ENCODE results near the gene AQP3.
"Not testable (repeated sequence)": the region's sequence is repeated elsewhere in the genome, so short reads cannot be mapped to it uniquely, and the experiment has no call there.

AQP3 gene

DNA sequence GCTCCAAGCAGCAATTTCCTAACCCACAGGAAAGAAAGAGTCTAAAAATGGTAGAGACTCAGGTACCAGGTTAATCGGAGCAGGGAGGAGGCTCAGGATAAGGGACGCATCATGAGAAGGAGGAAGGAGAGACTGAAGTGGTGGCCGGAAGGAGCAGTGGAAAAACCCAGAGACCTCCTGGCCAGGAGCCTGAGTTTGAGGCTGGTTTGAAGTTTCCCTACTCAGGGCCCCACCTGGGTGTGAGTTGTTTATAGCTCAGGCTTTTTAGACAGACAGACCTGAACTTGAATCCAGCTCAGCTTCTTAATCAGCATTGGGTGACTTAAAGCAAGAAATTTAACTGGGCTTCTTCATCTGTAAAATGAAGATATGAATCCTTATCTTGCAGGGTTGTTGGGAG lies 33.1 kb downstream of the AQP3 start:
- no peak for DNase-seq (ENCODE audit: low read depth)

- no peak for DNase-seq (ENCODE audit: low read depth)
Observed at GRCh38 chr9:33408087-33408486, 39.3 kb downstream of the AQP3 start.

DNA sequence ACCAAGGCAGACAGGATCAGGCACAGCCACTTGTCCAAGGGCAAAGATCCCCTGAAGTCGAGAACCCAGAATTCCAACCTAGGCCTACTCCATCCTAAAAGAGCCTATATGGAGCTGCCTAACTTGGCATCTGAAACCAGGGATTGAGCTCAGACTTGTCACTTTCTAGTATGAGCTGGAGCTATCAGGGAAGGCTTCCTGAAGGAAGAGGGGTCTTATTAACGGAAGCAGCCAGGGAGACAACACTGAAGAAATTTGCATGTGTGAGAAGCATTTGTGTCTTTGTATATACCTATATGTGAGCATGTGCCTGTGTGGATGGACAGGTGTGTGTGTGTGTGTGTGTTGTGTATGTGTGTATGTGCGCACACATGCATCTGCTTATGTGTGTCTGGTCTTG lies 40.3 kb downstream of the AQP3 start:
- no peak for DNase-seq (ENCODE audit: low read depth)

DNA sequence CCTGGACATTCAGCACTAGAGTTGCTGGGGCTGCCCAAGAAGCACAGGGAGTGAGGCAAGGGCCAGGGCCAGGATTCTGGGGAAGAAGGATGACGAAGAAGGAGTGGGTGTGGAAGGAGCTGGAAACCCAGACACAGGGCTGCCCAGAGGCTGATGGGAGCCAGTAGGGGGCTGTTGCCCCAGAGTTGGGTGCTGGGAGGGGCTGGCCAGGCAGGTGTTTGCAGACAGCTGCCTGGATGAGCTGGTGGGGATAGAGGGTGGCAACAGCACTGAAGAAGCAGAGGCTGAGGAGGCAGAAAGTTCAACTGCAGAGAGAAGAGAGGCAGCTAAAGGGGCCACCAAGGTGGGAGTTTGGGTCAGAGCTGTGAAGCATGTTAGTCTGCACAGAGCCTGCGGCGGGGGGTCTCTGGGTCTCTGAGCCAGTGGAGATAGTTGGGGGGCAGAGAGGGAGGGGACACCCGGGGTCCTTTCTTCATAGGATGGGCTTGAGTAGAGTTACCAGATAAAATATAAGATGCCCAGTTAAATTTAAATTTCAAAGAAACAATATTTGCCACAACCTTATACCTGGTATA lies 42.5 kb downstream of the AQP3 start:
- DNase-seq (ENCODE audit: low read depth) = no peak

DNA sequence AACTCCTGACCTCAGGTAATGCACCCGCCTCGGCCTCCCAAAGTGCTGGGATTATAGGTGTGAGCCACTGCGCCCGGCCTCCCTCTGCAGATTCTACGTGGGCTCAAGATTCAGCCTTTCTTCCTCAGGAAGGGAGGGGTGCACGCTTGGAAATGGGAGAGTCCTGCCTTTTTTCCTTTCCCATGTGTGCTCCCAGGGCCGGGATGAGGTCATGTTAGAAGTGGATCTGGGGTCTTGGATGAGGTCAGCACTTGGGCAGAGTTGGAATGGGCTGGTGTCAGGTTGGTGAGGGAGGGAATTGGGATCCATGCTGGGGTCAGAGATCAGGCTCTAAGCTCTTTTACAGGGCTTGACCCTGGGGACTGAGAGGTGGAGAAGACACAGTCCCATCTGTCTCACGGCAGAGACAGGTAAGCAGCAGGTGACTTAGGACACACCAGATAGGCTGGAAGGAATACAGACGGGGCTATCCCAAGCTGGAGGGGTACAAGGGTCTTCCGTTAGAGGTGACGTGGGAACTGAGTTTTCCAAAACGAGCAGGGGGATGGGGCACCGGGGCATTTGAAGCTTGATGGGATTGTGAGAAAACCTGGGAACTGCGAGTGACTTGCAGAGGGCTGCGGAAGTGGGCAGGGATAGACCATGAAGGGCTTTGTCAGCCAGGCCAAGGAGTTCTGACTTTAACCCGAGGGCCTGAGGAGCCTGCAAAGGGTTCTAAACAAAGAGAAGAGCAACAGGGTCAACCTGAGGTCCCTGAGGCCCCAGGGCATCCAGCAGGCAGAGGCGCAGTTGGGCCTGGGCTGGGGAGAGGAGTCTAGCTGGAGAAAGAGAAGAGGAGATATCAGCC lies 43.2 kb downstream of the AQP3 start:
- DNase-seq (ENCODE audit: low read depth) = no peak

DNA sequence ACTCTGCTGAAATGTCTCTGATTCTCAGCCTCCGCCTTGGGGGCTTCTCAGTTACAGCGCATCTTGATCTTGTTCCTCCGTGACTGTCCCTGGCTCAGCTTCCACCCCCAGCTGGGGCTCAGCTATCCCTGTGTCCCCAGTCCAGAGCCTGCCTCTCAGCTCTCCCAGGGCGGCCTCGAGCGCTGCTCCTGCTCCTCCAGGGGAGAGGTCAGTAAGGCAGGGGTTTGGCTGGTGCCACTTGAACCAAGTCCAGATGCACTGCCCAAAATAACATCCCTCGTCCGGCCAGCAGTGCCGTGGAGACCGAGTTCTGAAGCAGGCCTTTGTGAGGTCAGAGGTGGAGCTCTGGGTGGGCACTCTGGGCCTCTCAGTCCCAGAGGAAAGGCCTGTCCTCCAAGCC lies 45.0 kb downstream of the AQP3 start, which contains the start of gene AQP7:
TSS of gene AQP7 (minus strand) at position 198 of the 400 bp plus-strand sequence. CDS start 1,306 bp downstream, outside the sequence.
- not testable (repeated sequence) for DNase-seq (ENCODE audit: low read depth)

DNA sequence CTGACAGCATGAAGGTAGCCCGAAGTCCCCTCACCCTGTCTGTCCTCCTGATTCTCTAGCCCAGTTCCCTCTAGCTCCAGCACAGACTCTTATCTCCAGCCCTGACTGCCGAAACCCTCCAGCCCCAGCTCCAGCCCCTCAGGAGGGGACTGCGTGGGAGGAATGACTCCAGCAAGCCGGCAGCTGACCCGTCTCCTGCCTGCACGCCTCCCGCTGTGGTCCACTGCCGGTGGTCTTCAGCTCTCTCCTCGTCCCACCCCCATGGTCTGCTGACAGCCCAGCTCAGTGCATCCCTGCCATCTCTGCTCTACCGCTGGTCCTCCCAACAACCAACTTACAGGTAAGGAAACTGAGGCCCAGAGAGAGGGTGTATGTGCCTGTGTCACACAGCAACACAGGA lies 45.6 kb downstream of the AQP3 start:
- DNase-seq (ENCODE audit: low read depth) = not testable (repeated sequence)

- DNase-seq (ENCODE audit: low read depth) = not testable (repeated sequence)
Observed at GRCh38 chr9:33399047-33399446, 48.3 kb downstream of the AQP3 start.

DNA sequence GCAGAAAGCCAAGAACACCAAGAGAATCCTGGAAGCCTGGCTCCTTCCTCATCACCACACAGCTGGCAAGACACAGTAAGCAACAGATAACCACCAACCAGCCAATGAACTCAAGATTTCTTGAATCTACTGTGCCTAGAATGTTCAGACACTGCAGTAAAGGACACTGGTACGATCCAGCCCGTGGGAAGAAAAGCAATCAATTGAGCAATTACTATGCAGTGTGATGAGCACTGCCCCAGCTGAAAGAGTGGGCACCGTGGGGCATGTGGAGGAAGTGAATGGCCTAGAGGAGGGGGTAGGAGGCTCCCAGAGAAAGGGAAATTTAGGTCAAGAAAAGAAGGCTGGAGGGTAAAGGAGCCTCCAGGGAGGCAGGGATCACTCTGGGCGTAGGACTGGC lies 49.6 kb downstream of the AQP3 start:
- DNase-seq (ENCODE audit: low read depth) = not testable (repeated sequence)

GRCh38 chr9:33395159-33395879 lies 52.1 kb downstream of the AQP3 start:
- not testable (repeated sequence) for DNase-seq (ENCODE audit: low read depth)

GRCh38 chr9:33393986-33394385 lies 53.4 kb downstream of the AQP3 start:
- not testable (repeated sequence) for DNase-seq (ENCODE audit: low read depth)

GRCh38 chr9:33393581-33393980 lies 53.8 kb downstream of the AQP3 start:
- no peak for DNase-seq (ENCODE audit: low read depth)

DNA sequence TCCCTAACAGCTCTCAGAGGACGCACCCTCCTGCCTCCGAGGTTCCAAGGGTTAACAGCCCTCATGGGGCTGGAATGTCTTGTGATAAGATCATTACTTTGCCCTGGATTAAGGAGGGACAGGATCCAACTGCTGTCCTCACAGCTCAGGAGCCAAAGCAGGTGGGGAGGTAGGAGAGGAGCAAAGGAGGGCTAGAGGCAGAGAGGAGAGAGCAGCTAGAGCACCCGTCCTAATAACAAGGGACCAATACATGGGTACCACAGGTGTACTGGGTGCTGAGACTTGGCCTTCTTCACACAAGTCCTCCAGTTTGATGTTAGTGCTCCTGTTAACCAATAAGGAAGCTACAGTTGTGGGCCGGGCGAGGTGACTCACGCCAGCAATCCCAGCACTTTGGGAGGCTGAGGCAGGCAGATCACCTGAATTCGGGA lies 54.8 kb downstream of the AQP3 start:
- DNase-seq (ENCODE audit: low read depth) = not testable (repeated sequence)
